Cardiac muscle cell (in vitro differentiated cells and primary cell): ENCODE measurements around the gene SSBP2. TPM values are rescaled to one million over a fixed set of nuclear protein-coding genes. Genes with fewer than 3 reads are reported as not detected.
"Not testable (repeated sequence)": the region's sequence is repeated elsewhere in the genome, so short reads cannot be mapped to it uniquely, and the experiment has no call there.

Experiments
- DNase-seq, 2 donors: peaks; one replicate each; pipeline versions ENCODE4 v3.0.0 to v3.0.0-alpha.2; 2010 to 2017; ENCODE audit warnings: low read depth in 1 of 2, low spot score in 1 of 2
- H3K27ac ChIP-seq: fragments of 200-600 bp; sonication (generic); 2 replicates; pipeline ENCODE4 v1.5.1; 2016
- H3K27me3 ChIP-seq: fragments of 200-600 bp; sonication (generic); 2 replicates; pipeline ENCODE4 v1.6.0; 2016; ENCODE audit warnings: control low read depth
- H3K36me3 ChIP-seq: fragments of 200-600 bp; sonication (generic); 2 replicates; pipeline ENCODE4 v1.5.1; 2016; ENCODE audit warnings: control low read depth
- H3K4me1 ChIP-seq: fragments of 200-600 bp; sonication (generic); 2 replicates; pipeline ENCODE4 v1.8.1; 2017; ENCODE audit warnings: low read depth, mild to moderate bottlenecking, mixed run types
- H3K4me3 ChIP-seq: fragments of 200-600 bp; sonication (generic); 2 replicates; pipeline ENCODE4 v1.5.1; 2016; ENCODE audit warnings: mild to moderate bottlenecking
- H3K9me3 ChIP-seq: fragments of 200-600 bp; sonication (generic); 2 replicates; pipeline ENCODE4 v1.5.1; 2017; ENCODE audit warnings: low read depth, mild to moderate bottlenecking, control low read depth
- CTCF ChIP-seq: IDR thresholded peaks from 2 replicates; pipeline ENCODE4 v1.5.1; 2012; ENCODE audit warnings: low read depth, mild to moderate bottlenecking, low read length
- polyA plus RNA-seq: library from polyadenylated mRNA; unstranded; fragments of >200 nt; fragmentation: Nextera tagmentation; extraction: Ambion mirVana; gene quantifications from 2 replicates; pipeline ENCODE4 v1.2.1, GENCODE V29; 2016
- total RNA-seq: library from RNA; depleted of rRNA; stranded (reverse); fragments of >200 nt; gene quantifications from 2 replicates; pipeline ENCODE4 v1.2.3, GENCODE V29; 2016

The SSBP2 gene
- total and polyA plus RNA-seq, 2 experiments from 2014 or later = 117 to 174 TPM

- peaks cover 10% of the 10 kb centered on the region for H3K4me1 ChIP-seq
- H3K27ac ChIP-seq = no peak overlapping the region
- no peak overlapping the region for H3K4me3 ChIP-seq
- no peaks in the 10 kb centered on the region for H3K9me3 ChIP-seq
- no peak for DNase-seq
- no peak for TF ChIP-seq CTCF
- no peaks in the 10 kb centered on the region for H3K27me3 ChIP-seq
- H3K36me3 ChIP-seq = no peaks in the 10 kb centered on the region
Measured at GRCh38 chr5:81679885-81680284, 71.0 kb downstream of the SSBP2 start.

- no peaks in the 10 kb centered on the region for H3K36me3 ChIP-seq
- no peaks in the 10 kb centered on the region for H3K9me3 ChIP-seq
- H3K27me3 ChIP-seq = no peaks in the 10 kb centered on the region
- no peak for TF ChIP-seq CTCF
- no peak overlapping the region for H3K27ac ChIP-seq
- H3K4me1 ChIP-seq = peaks cover 10% of the 10 kb centered on the region
- H3K4me3 ChIP-seq = no peak overlapping the region
- DNase-seq = no peak
Measured at GRCh38 chr5:81675420-81675819, 75.5 kb downstream of the SSBP2 start.

GRCh38 chr5:81665795-81666194 is 85.1 kb downstream of the SSBP2 start:
- no peak overlapping the region for H3K27ac ChIP-seq
- H3K9me3 ChIP-seq = no peaks in the 10 kb centered on the region

GRCh38 chr5:81660624-81661023 is 90.3 kb downstream of the SSBP2 start:
- H3K36me3 ChIP-seq, H3K4me1 ChIP-seq, DNase-seq, H3K27me3 ChIP-seq, H3K27ac ChIP-seq, H3K4me3 ChIP-seq, H3K9me3 ChIP-seq: not testable (repeated sequence)

More at GRCh38 chr5:81665795-81666194, 85.1 kb downstream of the SSBP2 start:
- peaks cover 3% of the 10 kb centered on the region for H3K4me1 ChIP-seq
- no peaks in the 10 kb centered on the region for H3K36me3 ChIP-seq
- H3K27me3 ChIP-seq = no peaks in the 10 kb centered on the region
- TF ChIP-seq CTCF = no peak
- H3K4me3 ChIP-seq = no peak overlapping the region
- no peak for DNase-seq

GRCh38 chr5:81657386-81657785 is 93.5 kb downstream of the SSBP2 start:
- no peak for TF ChIP-seq CTCF
- H3K27me3 ChIP-seq = no peaks in the 10 kb centered on the region
- no peak overlapping the region for H3K4me3 ChIP-seq
- H3K27ac ChIP-seq = no peak overlapping the region
- H3K4me1 ChIP-seq = no peaks in the 10 kb centered on the region
- H3K36me3 ChIP-seq = no peaks in the 10 kb centered on the region
- peak in 1 of 2 donors; percentile 15 for DNase-seq
- H3K9me3 ChIP-seq = no peaks in the 10 kb centered on the region

GRCh38 chr5:81656783-81657182 is 94.1 kb downstream of the SSBP2 start:
- no peak for TF ChIP-seq CTCF
- no peaks in the 10 kb centered on the region for H3K9me3 ChIP-seq
- no peaks in the 10 kb centered on the region for H3K4me1 ChIP-seq
- H3K36me3 ChIP-seq = no peaks in the 10 kb centered on the region
- no peak overlapping the region for H3K4me3 ChIP-seq
- no peaks in the 10 kb centered on the region for H3K27me3 ChIP-seq
- no peak overlapping the region for H3K27ac ChIP-seq
- no peak for DNase-seq
